GM23248 (cell line): ENCODE results near the gene AKAP7. TPM values are rescaled to one million over a fixed set of nuclear protein-coding genes. Genes with fewer than 3 reads are reported as not detected.

ENCODE experiments used
- DNase-seq: peaks from one replicate; pipeline ENCODE4 v3.0.0-alpha.2; 2015
- H2AFZ ChIP-seq: fragments of 200-600 bp; sonication (generic); 2 replicates; pipeline ENCODE4 v1.6.1; 2016; ENCODE audit warnings: antibody characterized with exemption
- H3F3A ChIP-seq: fragments of 200-600 bp; sonication (generic); 2 replicates; pipeline ENCODE4 v1.6.1; 2016; ENCODE audit warnings: mild to moderate bottlenecking, antibody characterized with exemption, mixed run types; ENCODE audit not compliant: insufficient read depth
- H3K27ac ChIP-seq: fragments of 200-600 bp; sonication (generic); 2 replicates; pipeline ENCODE4 v1.5.1; 2016; ENCODE audit warnings: mild to moderate bottlenecking
- H3K27me3 ChIP-seq: fragments of 200-600 bp; sonication (generic); replicated peaks from 2 replicates; pipeline ENCODE4 v1.6.1; 2016; ENCODE audit warnings: mild to moderate bottlenecking; ENCODE audit not compliant: insufficient read depth
- H3K36me3 ChIP-seq: fragments of 200-600 bp; sonication (generic); 2 replicates; pipeline ENCODE4 v1.6.1; 2016; ENCODE audit warnings: low read depth, mild to moderate bottlenecking
- H3K4me1 ChIP-seq: fragments of 200-600 bp; sonication (generic); 2 replicates; pipeline ENCODE4 v1.6.1; 2016; ENCODE audit warnings: mild to moderate bottlenecking; ENCODE audit not compliant: insufficient read depth
- H3K4me2 ChIP-seq: fragments of 200-600 bp; sonication (generic); one replicate; pipeline ENCODE4 v1.6.1; 2016; ENCODE audit warnings: mild to moderate bottlenecking; ENCODE audit not compliant: unreplicated experiment
- H3K4me3 ChIP-seq: fragments of 200-600 bp; sonication (generic); 2 replicates; pipeline ENCODE4 v1.5.1; 2016; ENCODE audit warnings: mild to moderate bottlenecking
- H3K79me2 ChIP-seq: fragments of 200-600 bp; sonication (generic); 2 replicates; pipeline ENCODE4 v1.6.1; 2016; ENCODE audit warnings: mild to moderate bottlenecking; ENCODE audit not compliant: insufficient read depth
- H3K9ac ChIP-seq: fragments of 200-600 bp; sonication (generic); 2 replicates; pipeline ENCODE4 v1.6.1; 2016; ENCODE audit warnings: mild to moderate bottlenecking
- H3K9me2 ChIP-seq: fragments of 200-600 bp; sonication (generic); 2 replicates; pipeline ENCODE4 v1.6.1; 2016; ENCODE audit warnings: mixed run types, mild to moderate bottlenecking, moderate library complexity; ENCODE audit not compliant: insufficient read depth
- H3K9me3 ChIP-seq: fragments of 200-600 bp; sonication (generic); one replicate; pipeline ENCODE4 v1.6.1; 2017; ENCODE audit warnings: low read depth
- H4K20me1 ChIP-seq: fragments of 200-600 bp; sonication (generic); 2 replicates; pipeline ENCODE4 v1.6.0; 2016; ENCODE audit not compliant: insufficient read depth
- EZH2 ChIP-seq: fragments of 200-600 bp; sonication (generic); IDR thresholded peaks from 2 replicates; pipeline ENCODE4 v1.6.1; 2018; ENCODE audit warnings: antibody characterized with exemption, mild to moderate bottlenecking; ENCODE audit not compliant: insufficient read depth, poor library complexity, severe bottlenecking
- EZH2phosphoT487 ChIP-seq: fragments of 200-600 bp; sonication (generic); IDR thresholded peaks from 2 replicates; pipeline ENCODE4 v1.6.1; 2018; ENCODE audit warnings: antibody characterized with exemption, moderate library complexity, mild to moderate bottlenecking, low read depth; ENCODE audit not compliant: insufficient read depth
- WGBS, 2 experiments: methylation state at CpG; one replicate each; pipeline ENCODE4 v1.1.6; 2015 to 2017; ENCODE audit warnings: low lambda C conversion rate in 2 of 2, low coverage in 1 of 2; ENCODE audit errors: missing lambda C conversion rate in 2 of 2; 5-methylcytosine and 5-hydroxymethylcytosine counted together
- in situ Hi-C: fragments of 300-500 bp; cut with MboI; formaldehyde crosslinking; loops from 2 replicates; pipeline ENCODE4 v1.15.0; 2020
- polyA plus RNA-seq: library from polyadenylated mRNA; unstranded; fragments of >200 nt; fragmentation: Nextera tagmentation; extraction: Ambion mirVana; gene quantifications from 2 replicates; pipeline ENCODE4 v1.2.1, GENCODE V29; 2016
- total RNA-seq: library from RNA; depleted of rRNA; stranded (reverse); fragments of >200 nt; shearing (Covaris generic); gene quantifications from 2 replicates; pipeline ENCODE4 v1.2.3, GENCODE V29; 2014

AKAP7 gene
- total and polyA plus RNA-seq, 2 experiments from 2014 or later, result 3.2 to 8.2 TPM

DNA sequence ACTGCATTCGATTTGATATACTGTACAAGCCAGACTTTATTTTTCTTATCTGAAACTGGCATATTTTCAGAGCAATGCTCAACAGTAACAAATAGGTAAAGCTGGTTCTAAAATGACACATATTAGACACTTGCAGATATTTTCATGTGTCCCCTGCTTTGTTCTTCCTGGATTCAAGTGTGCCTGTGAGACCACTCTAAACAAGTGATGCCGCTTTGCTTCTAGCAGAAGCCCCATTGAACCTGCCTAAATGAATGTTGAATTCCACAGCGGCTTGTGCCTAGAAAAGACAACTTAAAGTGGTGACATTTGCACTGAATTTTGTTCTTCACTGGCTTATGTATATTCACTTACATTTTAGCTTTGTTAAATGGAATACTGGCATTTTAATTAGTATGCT is 115.7 kb downstream of the AKAP7 start:
- Histone ChIP-seq H3K27me3 (no peaks in the 10 kb centered on the region), H3K9me3 (no peaks in the 10 kb centered on the region), H3K4me2 (peak overlapping the region; percentile 87), H3K9me2 (no peaks in the 10 kb centered on the region), H2AFZ (peak overlapping the region; percentile 81), H3K9ac (no peak overlapping the region), H3F3A (no peaks in the 10 kb centered on the region), H3K4me1 (peaks cover 9% of the 10 kb centered on the region; the same call in 1 of the 2 replicates), H3K79me2 (no peaks in the 10 kb centered on the region), H3K4me3 (peak overlapping the region; percentile 70), H3K36me3 (no peaks in the 10 kb centered on the region), H3K27ac (no peak overlapping the region), H4K20me1 (no peaks in the 10 kb centered on the region)
- no peak for TF ChIP-seq EZH2phosphoT487
- no peak for TF ChIP-seq EZH2
- WGBS, 2 experiments, result 38% methylated on average over 3 of the region's 3 CpGs
- in situ Hi-C loops, result no loop called here
- DNase-seq, result no peak

DNA sequence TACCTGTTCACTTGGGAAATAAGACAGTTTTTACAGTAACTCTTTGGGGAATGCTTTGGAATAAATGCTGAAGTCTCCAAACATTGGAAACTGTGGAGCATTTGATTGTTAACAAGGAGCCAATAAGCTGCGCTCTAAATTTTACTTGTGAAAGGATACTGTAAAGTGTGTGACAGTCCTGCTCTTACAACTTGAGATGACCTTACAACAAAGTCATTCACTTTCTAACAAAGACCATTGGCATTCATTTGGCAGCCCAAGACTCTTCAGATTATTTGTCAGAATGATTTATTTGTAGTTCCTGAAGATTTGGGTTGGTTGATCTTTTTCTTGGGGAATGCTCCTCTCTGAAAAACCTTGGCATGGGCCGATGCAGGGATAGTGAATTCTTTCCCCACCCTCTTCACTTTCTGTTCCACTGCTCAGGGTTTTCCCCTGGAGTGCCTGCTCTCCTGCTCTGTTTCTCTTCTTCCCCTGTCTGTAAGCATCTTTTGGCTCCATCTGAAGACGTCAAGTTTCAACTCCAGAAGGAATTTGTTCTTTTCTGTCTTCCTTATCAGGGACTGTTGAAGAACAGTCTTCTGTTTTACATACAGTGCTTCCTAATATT is 116.4 kb downstream of the AKAP7 start:
- TF ChIP-seq EZH2 (no peak), EZH2phosphoT487 (no peak)
- no peaks in the 10 kb centered on the region for H4K20me1 ChIP-seq
- no peaks in the 10 kb centered on the region for H3K36me3 ChIP-seq
- peaks cover 9% of the 10 kb centered on the region; the same call in 1 of the 2 replicates for H3K4me1 ChIP-seq
- H3K4me3 ChIP-seq, result no peak overlapping the region
- H3K79me2 ChIP-seq, result no peaks in the 10 kb centered on the region
- H3K4me2 ChIP-seq, result no peak overlapping the region
- DNase-seq, result no peak
- no peak overlapping the region for H3K9ac ChIP-seq
- no peaks in the 10 kb centered on the region for H3F3A ChIP-seq
- H2AFZ ChIP-seq, result no peak overlapping the region; the same call in 1 of the 2 replicates
- H3K27ac ChIP-seq, result no peak overlapping the region
- 24 to 31% methylated on average over 3 of the region's 3 CpGs for WGBS, 2 experiments
- no peaks in the 10 kb centered on the region for H3K27me3 ChIP-seq
- in situ Hi-C loops, result no loop called here
- no peaks in the 10 kb centered on the region for H3K9me3 ChIP-seq
- no peaks in the 10 kb centered on the region for H3K9me2 ChIP-seq

DNA sequence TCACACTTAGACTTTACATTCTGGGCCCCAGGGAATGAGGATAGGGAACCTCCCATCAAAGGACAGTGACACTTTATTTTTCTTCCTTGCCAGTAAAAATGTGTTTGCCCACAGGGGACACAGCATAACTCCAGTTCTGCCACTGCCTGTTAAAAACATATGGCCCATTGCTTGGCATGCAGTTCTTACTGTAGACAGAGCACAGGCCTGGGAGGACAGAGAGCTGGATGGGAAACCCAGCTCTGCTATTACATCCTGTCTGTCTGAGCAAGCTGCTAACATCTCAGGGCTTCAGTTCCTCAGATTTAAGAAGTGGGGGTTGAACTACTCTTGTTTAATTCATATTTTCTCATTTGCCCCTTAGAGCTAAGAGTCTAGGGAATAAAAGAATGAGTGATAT is 120.2 kb downstream of the AKAP7 start:
- Histone ChIP-seq H3K9me2 (no peaks in the 10 kb centered on the region), H3F3A (no peaks in the 10 kb centered on the region), H2AFZ (no peak overlapping the region), H3K9ac (no peak overlapping the region), H3K9me3 (no peaks in the 10 kb centered on the region), H3K4me1 (peaks cover 5% of the 10 kb centered on the region; the same call in 1 of the 2 replicates), H3K4me2 (no peak overlapping the region), H3K79me2 (no peaks in the 10 kb centered on the region), H4K20me1 (no peaks in the 10 kb centered on the region), H3K27me3 (no peaks in the 10 kb centered on the region), H3K27ac (no peak overlapping the region), H3K36me3 (no peaks in the 10 kb centered on the region), H3K4me3 (no peak overlapping the region)
- in situ Hi-C loops, result no loop called here
- DNase-seq, result no peak
- TF ChIP-seq EZH2 (no peak), EZH2phosphoT487 (no peak)

DNA sequence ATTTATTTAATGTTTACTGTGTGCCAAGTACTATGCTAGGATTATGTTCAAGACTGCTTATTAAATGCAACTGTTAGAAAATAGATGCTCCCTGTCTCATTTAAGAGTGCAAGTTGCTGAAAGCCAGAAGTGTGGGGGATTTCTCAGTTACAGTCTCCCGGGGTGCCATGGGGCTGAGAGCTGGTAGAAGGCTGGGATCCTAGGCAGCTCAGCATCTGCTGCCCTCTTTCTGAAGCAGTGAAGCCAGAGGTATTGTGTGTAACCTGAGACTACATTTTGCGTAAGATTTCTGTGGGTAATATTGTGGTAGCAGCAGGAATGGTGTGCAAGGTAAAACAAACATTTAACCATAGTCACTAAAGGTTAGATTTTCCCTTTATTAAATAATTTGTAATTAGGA is 120.6 kb downstream of the AKAP7 start:
- Histone ChIP-seq H2AFZ (no peak overlapping the region), H4K20me1 (no peaks in the 10 kb centered on the region), H3K4me2 (no peak overlapping the region), H3K79me2 (no peaks in the 10 kb centered on the region), H3K36me3 (no peaks in the 10 kb centered on the region), H3K9me2 (no peaks in the 10 kb centered on the region), H3K4me1 (peaks cover under 1% of the 10 kb centered on the region; the same call in 1 of the 2 replicates), H3K4me3 (no peak overlapping the region), H3K9ac (no peak overlapping the region), H3K9me3 (no peaks in the 10 kb centered on the region), H3K27me3 (no peaks in the 10 kb centered on the region), H3F3A (no peaks in the 10 kb centered on the region), H3K27ac (no peak overlapping the region)
- WGBS, 2 experiments, result 71 to 78% methylated on average over 2 of the region's 2 CpGs
- in situ Hi-C loops, result no loop called here
- TF ChIP-seq EZH2, result no peak
- TF ChIP-seq EZH2phosphoT487, result no peak
- DNase-seq, result no peak

DNA sequence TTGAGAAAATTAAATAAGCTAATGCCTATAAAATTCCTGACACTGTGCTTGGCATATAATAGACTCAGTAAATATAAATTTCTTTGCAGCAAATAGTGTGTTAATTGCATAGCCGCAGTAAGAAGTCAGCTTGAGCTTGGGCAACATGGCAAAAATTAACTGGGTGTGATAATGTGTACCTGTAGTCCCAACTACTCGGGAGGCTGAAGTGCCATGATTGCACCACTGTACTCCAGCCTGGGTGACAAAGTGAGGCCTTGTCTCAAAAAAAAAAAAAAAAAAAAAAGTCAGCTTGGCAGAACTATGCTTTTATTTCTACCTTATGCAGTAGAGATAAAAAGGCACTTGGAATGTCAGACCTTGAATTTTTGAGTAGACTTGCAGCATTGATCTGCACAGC is 121.8 kb downstream of the AKAP7 start:
- no peak overlapping the region for H3K27ac ChIP-seq
- in situ Hi-C loops, result no loop called here
- no peaks in the 10 kb centered on the region for H3K27me3 ChIP-seq
- no peaks in the 10 kb centered on the region for H3K4me1 ChIP-seq
- TF ChIP-seq EZH2phosphoT487 (no peak), EZH2 (no peak)
- no peaks in the 10 kb centered on the region for H3F3A ChIP-seq
- 97 to 100% methylated on average over 2 of the region's 2 CpGs for WGBS, 2 experiments
- no peaks in the 10 kb centered on the region for H3K9me2 ChIP-seq
- H3K36me3 ChIP-seq, result no peaks in the 10 kb centered on the region
- H3K4me2 ChIP-seq, result no peak overlapping the region
- no peak overlapping the region for H3K4me3 ChIP-seq
- H3K9ac ChIP-seq, result no peak overlapping the region
- no peaks in the 10 kb centered on the region for H3K79me2 ChIP-seq
- no peak for DNase-seq
- no peaks in the 10 kb centered on the region for H3K9me3 ChIP-seq
- no peaks in the 10 kb centered on the region for H4K20me1 ChIP-seq
- H2AFZ ChIP-seq, result no peak overlapping the region
